Thoracic aorta (tissue), 2 donors: ENCODE measurements around the gene ZSCAN25. TPM values are rescaled to one million over a fixed set of nuclear protein-coding genes. Genes with fewer than 3 reads are reported as not detected.

Source experiments
- ATAC-seq: fragments of 150-250 bp; one replicate; pipeline ENCODE4 v1.8.0; 2017; ENCODE audit warnings: low read depth; ENCODE audit not compliant: insufficient number of reproducible peaks, low FRiP score
- DNase-seq: peaks from one replicate; pipeline ENCODE4 v3.0.0-alpha.2; 2020; ENCODE audit warnings: low spot score
- H3K27ac ChIP-seq, 2 donors: fragments of 200-600 bp; sonication (generic); 1 replicate in 1 of 2; 2 replicates in 1 of 2; pipeline ENCODE4 v1.5.1; 2016; ENCODE audit warnings: mild to moderate bottlenecking in 2 of 2, moderate library complexity in 2 of 2
- H3K27me3 ChIP-seq: fragments of 200-600 bp; sonication (generic); replicated peaks from 2 replicates; pipeline ENCODE4 v1.6.0; 2016; ENCODE audit warnings: mild to moderate bottlenecking; ENCODE audit not compliant: insufficient read depth
- H3K36me3 ChIP-seq: fragments of 200-600 bp; sonication (generic); one replicate; pipeline ENCODE4 v1.5.1; 2016
- H3K4me1 ChIP-seq, 2 donors: fragments of 200-600 bp; sonication (generic); 1 replicate in 1 of 2; 2 replicates in 1 of 2; pipeline versions ENCODE4 v1.5.1 to v1.6.0; 2016; ENCODE audit warnings: low read depth in 2 of 2, mild to moderate bottlenecking in 1 of 2; ENCODE audit not compliant: control insufficient read depth in 1 of 2
- H3K4me3 ChIP-seq: fragments of 200-600 bp; sonication (generic); 2 replicates; pipeline ENCODE4 v1.5.1; 2016; ENCODE audit warnings: mild to moderate bottlenecking
- H3K9me3 ChIP-seq: fragments of 200-600 bp; sonication (generic); 2 replicates; pipeline ENCODE4 v1.5.1; 2016
- total RNA-seq, 2 donors: library from RNA; depleted of rRNA; stranded (reverse); fragments of >200 nt; gene quantifications; one replicate each; pipeline versions ENCODE4 v1.1.0 to v1.2.3, GENCODE V29; 2016
- TF ChIP-seq, protein P1 (sequence below): fragments of 200-600 bp; sonication (generic); IDR thresholded peaks from one replicate; pipeline ENCODE4 v1.5.1; 2019; ENCODE audit warnings: antibody characterized with exemption

Gene ZSCAN25
- total RNA-seq, 2 donors from 2014 or later, result 13.4 to 21.7 TPM

DNA sequence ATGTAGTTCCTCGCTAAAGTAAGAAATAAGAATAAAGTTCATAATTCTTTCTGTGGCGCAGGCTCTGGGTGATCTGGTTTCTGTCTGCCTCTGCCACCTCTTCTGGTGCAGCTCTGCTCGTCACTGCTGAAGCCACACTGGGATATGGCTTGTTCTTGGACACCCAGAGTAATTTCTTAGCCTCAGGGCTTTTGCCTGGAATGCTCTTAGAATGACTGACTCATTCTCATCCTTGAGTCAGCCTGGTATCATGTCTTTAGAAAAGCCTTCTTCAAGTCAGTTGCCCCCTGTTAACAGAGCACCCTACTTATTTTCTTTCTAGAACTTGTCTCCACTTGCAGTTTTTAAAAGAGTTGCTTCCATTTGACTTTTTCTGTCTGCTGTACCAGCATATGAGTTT, 2.0 kb downstream of the ZSCAN25 start:
- H3K36me3 ChIP-seq, result peaks cover 44% of the 10 kb centered on the region
- ATAC-seq (no peak), DNase-seq (no peak)
- H3K4me3 ChIP-seq, result no peak overlapping the region
- peaks cover 7 to 17% of the 10 kb centered on the region in 2 donors for H3K4me1 ChIP-seq
- H3K27ac ChIP-seq, result no peak overlapping the region
- H3K27me3 ChIP-seq, result no peaks in the 10 kb centered on the region
- TF ChIP-seq, protein P1, sequence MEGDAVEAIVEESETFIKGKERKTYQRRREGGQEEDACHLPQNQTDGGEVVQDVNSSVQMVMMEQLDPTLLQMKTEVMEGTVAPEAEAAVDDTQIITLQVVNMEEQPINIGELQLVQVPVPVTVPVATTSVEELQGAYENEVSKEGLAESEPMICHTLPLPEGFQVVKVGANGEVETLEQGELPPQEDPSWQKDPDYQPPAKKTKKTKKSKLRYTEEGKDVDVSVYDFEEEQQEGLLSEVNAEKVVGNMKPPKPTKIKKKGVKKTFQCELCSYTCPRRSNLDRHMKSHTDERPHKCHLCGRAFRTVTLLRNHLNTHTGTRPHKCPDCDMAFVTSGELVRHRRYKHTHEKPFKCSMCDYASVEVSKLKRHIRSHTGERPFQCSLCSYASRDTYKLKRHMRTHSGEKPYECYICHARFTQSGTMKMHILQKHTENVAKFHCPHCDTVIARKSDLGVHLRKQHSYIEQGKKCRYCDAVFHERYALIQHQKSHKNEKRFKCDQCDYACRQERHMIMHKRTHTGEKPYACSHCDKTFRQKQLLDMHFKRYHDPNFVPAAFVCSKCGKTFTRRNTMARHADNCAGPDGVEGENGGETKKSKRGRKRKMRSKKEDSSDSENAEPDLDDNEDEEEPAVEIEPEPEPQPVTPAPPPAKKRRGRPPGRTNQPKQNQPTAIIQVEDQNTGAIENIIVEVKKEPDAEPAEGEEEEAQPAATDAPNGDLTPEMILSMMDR, result no peak
- no peaks in the 10 kb centered on the region for H3K9me3 ChIP-seq

DNA sequence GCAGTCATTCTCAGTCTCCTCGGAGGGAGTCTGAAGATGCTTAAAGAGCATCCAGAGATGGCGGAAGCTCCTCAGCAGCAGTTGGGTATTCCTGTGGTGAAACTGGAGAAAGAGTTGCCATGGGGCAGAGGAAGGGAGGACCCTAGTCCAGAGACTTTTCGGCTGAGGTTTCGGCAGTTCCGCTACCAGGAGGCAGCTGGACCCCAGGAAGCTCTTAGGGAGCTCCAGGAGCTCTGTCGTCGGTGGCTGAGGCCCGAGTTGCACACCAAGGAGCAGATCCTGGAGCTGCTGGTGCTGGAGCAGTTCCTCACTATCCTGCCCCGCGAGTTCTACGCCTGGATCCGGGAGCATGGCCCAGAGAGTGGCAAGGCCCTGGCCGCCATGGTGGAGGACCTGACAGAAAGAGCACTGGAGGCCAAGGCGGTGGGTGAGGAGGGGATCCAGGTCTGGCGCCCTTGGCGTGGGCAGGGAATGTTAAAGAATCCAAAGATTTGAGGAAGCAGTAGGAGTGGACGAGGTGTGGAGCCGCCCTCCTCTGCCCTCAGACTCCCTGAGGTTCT, 2.9 kb downstream of the ZSCAN25 start:
- no peak overlapping the region for H3K4me3 ChIP-seq
- peaks cover 7 to 17% of the 10 kb centered on the region in 2 donors for H3K4me1 ChIP-seq
- DNase-seq, result no peak
- H3K27me3 ChIP-seq, result no peaks in the 10 kb centered on the region
- ATAC-seq, result no peak
- H3K36me3 ChIP-seq, result peaks cover 53% of the 10 kb centered on the region
- H3K27ac ChIP-seq, result no peak overlapping the region
- H3K9me3 ChIP-seq, result no peaks in the 10 kb centered on the region
- TF ChIP-seq, protein P1, result no peak

DNA sequence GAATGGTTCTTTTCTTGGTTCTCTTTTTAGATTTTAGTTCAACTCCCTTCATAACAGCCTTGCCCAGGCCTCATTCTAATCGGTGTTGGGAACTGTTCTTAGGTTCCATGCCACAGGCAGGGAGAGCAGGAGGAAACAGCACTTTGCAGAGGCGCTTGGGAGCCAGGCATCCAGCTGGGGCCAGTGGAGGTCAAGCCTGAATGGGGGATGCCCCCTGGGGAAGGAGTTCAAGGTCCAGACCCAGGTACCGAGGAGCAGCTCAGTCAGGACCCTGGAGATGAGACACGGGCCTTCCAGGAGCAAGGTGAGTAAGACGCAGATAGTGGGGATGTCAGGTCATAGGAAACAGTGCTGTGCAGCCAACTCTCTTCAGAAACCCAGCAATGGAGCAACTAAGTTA, 4.5 kb downstream of the ZSCAN25 start:
- peaks cover 7 to 13% of the 10 kb centered on the region in 2 donors for H3K4me1 ChIP-seq
- no peak overlapping the region for H3K27ac ChIP-seq
- no peak overlapping the region for H3K4me3 ChIP-seq
- no peaks in the 10 kb centered on the region for H3K9me3 ChIP-seq
- no peaks in the 10 kb centered on the region for H3K27me3 ChIP-seq
- ATAC-seq (no peak), DNase-seq (no peak)
- TF ChIP-seq, protein P1, result no peak
- H3K36me3 ChIP-seq, result peaks cover 68% of the 10 kb centered on the region

DNA sequence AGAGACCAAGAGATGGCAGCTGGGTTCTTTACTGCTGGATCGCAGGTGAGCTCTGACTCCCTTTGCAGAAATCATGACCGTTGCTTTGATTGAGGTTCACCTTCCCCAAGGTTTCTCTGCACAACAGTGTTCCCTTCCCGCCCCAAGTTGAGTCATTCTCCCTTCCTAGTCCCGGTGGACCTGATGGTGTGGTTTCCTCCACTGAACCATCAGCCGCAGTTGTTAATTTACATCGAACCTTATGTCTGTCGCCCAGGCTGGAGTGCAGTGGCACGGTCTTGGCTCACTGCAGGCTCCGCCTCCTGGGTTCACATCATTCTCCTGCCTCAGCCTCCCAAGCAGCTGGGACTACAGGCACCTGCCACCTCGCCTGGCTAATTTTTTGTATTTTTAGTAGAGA, 5.8 kb downstream of the ZSCAN25 start:
- Histone ChIP-seq H3K4me1 (peaks cover 3 to 8% of the 10 kb centered on the region in 2 donors), H3K27me3 (no peaks in the 10 kb centered on the region), H3K27ac (no peak overlapping the region), H3K4me3 (no peak overlapping the region), H3K36me3 (peaks cover 80% of the 10 kb centered on the region), H3K9me3 (no peaks in the 10 kb centered on the region)
- DNase-seq (no peak), ATAC-seq (no peak)
- TF ChIP-seq, protein P1, result no peak

DNA sequence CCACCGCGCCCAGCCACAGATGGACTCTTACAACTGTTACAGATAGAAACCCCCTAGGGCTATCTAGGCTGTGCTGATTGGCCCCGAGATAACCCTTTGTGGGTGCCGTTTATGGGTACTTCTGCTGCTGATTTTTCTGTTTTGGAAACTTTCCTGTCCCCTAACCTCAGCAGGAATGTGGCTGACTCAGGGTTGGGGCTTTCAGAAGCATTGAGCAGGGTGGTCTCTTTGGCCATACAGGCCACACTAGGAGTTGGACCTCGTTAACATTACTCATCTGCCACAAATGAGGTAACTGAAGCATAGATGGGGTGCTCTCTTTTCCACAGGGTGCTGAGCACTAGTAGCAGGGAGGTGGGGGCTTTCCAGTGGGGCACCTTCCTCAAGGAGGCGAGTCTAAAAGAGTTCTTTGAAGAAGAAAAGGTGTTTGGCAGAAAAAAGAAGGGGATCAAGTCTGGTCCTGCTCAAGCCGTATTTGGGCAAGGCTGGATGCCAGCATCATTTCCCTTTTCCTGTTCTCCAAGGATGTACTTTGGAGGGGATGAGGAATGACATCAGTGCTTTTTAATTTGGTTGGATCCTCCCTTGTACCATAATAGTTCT, 6.4 kb downstream of the ZSCAN25 start:
- H3K36me3 ChIP-seq, result peaks cover 81% of the 10 kb centered on the region

More for the DNA sequence above, 6.4 kb downstream of the ZSCAN25 start:
- Histone ChIP-seq H3K4me1 (peaks cover 0 to 2% of the 10 kb centered on the region in 2 donors), H3K9me3 (no peaks in the 10 kb centered on the region), H3K27ac (no peak overlapping the region), H3K4me3 (no peak overlapping the region), H3K27me3 (no peaks in the 10 kb centered on the region)
- TF ChIP-seq, protein P1, result no peak
- DNase-seq (no peak), ATAC-seq (no peak)
